HAP-1 (cell line): ENCODE measurements around the gene SPATA9.
A peak's percentile ranks its signal among the peaks of the same experiment; 100 is the strongest.
"Not testable (repeated sequence)": the region's sequence is repeated elsewhere in the genome, so short reads cannot be mapped to it uniquely, and the experiment has no call there.

Experiments
- DNase-seq, 2 experiments: peaks; one replicate each; pipeline ENCODE4 v3.0.0-alpha.2; 2016 to 2020; ENCODE audit warnings: low spot score in 2 of 2
- H3K27me3 ChIP-seq: fragments of 250-450 bp; sonication (Bioruptor Pico); 2 replicates; pipeline ENCODE4 v1.5.1; 2020; ENCODE audit warnings: low read depth, mild to moderate bottlenecking, moderate library complexity
- H3K36me3 ChIP-seq: fragments of 250-450 bp; sonication (Bioruptor Pico); replicated peaks from 2 replicates; pipeline ENCODE4 v1.5.1; 2020; ENCODE audit warnings: mild to moderate bottlenecking
- H3K4me1 ChIP-seq: fragments of 250-450 bp; sonication (Bioruptor Pico); 2 replicates; pipeline ENCODE4 v1.5.1; 2020; ENCODE audit warnings: mild to moderate bottlenecking
- H3K4me3 ChIP-seq: fragments of 250-450 bp; sonication (Bioruptor Pico); 2 replicates; pipeline ENCODE4 v1.5.1; 2020; ENCODE audit warnings: mild to moderate bottlenecking, moderate library complexity
- H3K9me3 ChIP-seq: fragments of 250-450 bp; sonication (Bioruptor Pico); 2 replicates; pipeline ENCODE4 v1.5.1; 2020; ENCODE audit warnings: mild to moderate bottlenecking, moderate library complexity
- in situ Hi-C: fragments of 300-500 bp; cut with MboI; formaldehyde crosslinking; loops from 3 replicates; pipeline ENCODE4 v1.14.3; 2020; ENCODE audit warnings: low sequenced_read_pairs, inconsistent platforms, mixed read lengths

Gene SPATA9

GRCh38 chr5:95723632-95724369 lies 41.0 kb upstream of the SPATA9 start:
- in situ Hi-C loops = no loop called here

DNA sequence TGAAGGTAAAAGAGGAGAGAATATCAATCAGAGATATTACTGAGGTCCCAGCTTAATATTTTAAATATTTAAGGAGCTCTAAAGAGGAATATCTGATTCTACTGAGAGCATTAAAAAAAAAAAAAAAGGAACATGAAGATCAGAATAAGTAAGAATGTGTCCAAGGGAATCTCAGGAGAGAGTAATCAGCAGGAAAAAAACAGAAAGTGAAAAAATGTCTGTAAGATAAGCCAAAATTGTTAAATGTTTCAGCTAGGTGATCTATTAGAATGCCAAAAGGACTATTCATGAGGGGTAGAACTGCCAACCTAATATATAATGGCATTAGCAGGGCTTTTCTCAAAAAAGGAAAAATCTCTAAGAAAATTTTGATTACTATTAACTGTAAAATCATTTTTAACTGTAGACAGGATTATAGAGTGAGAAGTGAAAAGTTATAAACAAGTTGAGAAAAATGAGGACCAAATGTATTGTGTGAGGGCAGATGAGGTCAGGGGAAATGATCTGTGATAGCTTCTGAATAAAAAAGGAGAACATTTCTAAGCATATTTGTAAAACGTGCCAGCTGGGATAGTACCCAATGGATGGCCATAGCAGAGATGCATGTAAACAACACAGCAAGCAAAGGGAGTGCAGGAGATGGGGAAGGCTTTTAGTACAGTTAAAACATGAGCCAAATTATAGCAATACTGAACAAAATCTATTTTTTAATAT lies 38.9 kb upstream of the SPATA9 start:
- in situ Hi-C loops = no loop called here

More at GRCh38 chr5:95723632-95724369, 41.0 kb upstream of the SPATA9 start:
- Histone ChIP-seq H3K9me3 (no peaks in the 10 kb centered on the region), H3K27me3 (no peaks in the 10 kb centered on the region), H3K36me3 (no peaks in the 10 kb centered on the region), H3K4me1 (peaks cover 9% of the 10 kb centered on the region), H3K4me3 (no peak overlapping the region)
- DNase-seq = no peak

GRCh38 chr5:95720094-95720786 lies 37.4 kb upstream of the SPATA9 start:
- peaks cover 14% of the 10 kb centered on the region for H3K4me1 ChIP-seq
- H3K27me3 ChIP-seq = no peaks in the 10 kb centered on the region
- no peak overlapping the region for H3K4me3 ChIP-seq
- no peaks in the 10 kb centered on the region for H3K36me3 ChIP-seq
- no peaks in the 10 kb centered on the region for H3K9me3 ChIP-seq
- in situ Hi-C loops = no loop called here
- DNase-seq = no peak

More for the DNA sequence above, 38.9 kb upstream of the SPATA9 start:
- Histone ChIP-seq H3K36me3 (no peaks in the 10 kb centered on the region), H3K9me3 (no peaks in the 10 kb centered on the region), H3K4me1 (peaks cover 9% of the 10 kb centered on the region), H3K27me3 (no peaks in the 10 kb centered on the region), H3K4me3 (no peak overlapping the region)
- DNase-seq = no peak

GRCh38 chr5:95718738-95719137 lies 35.9 kb upstream of the SPATA9 start:
- no peaks in the 10 kb centered on the region for H3K36me3 ChIP-seq
- H3K9me3 ChIP-seq = no peaks in the 10 kb centered on the region
- peaks cover 9% of the 10 kb centered on the region for H3K4me1 ChIP-seq
- H3K27me3 ChIP-seq = no peaks in the 10 kb centered on the region
- in situ Hi-C loops = no loop called here
- DNase-seq = no peak
- no peak overlapping the region for H3K4me3 ChIP-seq

DNA sequence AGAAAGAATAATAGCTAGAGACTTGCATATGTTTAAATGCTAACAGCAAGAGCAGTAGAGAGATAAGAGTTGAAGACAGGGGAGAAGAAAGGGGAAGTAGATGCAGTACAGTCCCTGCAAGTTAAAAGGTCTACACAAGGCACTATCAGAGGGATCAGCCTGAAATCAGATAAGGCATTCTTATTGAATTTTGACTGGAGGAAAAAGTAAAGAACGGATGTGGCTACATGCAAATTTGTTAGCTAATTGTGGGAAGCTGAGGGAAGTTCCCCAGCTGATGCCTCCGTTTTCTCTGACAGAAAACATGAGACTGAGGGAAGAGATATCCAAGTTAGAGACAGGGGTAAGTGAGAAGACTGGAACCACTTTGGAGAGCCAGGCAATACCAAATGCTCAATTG lies 35.4 kb upstream of the SPATA9 start:
- DNase-seq = no peak
- Histone ChIP-seq H3K4me3 (no peak overlapping the region), H3K4me1 (peaks cover 9% of the 10 kb centered on the region), H3K9me3 (no peaks in the 10 kb centered on the region), H3K36me3 (no peaks in the 10 kb centered on the region), H3K27me3 (no peaks in the 10 kb centered on the region)
- in situ Hi-C loops = no loop called here

- H3K9me3 ChIP-seq = no peaks in the 10 kb centered on the region
- peaks cover 9% of the 10 kb centered on the region for H3K4me1 ChIP-seq
- no peaks in the 10 kb centered on the region for H3K27me3 ChIP-seq
- no peak for DNase-seq
- H3K36me3 ChIP-seq = no peaks in the 10 kb centered on the region
- in situ Hi-C loops = no loop called here
- no peak overlapping the region for H3K4me3 ChIP-seq
Observed at GRCh38 chr5:95717439-95717838, 34.6 kb upstream of the SPATA9 start.

DNA sequence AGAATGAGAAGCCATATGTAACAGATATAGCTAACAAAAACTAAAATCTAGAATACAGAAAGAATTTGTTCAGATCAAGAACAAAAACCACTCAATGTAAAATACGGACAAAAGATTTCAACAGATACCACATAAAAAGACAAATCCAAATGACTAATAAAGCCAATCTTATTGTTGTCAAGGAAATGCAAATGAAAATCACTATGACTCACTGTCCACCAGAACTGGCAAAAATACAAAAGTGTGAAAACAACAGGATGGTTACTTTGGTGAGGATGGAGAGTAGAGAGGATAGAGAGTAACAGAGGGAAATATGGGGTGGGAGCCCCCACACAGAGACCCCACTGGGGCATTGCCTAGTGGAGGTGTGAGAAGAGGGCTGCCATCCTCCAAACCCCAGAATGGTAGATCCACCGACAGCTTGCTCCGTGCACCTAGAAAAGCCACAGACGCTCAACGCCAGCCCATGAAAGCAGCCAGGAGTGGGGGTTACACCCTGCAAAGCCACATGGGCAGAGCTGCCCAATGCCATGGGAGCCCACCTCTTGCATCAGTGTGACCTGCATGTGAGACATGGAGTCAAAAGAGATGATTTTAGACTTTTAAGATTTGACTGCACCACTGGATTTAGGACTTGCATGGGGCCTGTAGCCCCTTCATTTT lies 33.1 kb upstream of the SPATA9 start:
- H3K27me3 ChIP-seq = no peaks in the 10 kb centered on the region
- DNase-seq = peak in 1 of 2 experiments; percentile 67
- H3K4me1 ChIP-seq = peaks cover 9% of the 10 kb centered on the region
- no peaks in the 10 kb centered on the region for H3K36me3 ChIP-seq
- H3K4me3 ChIP-seq = no peak overlapping the region
- H3K9me3 ChIP-seq = no peaks in the 10 kb centered on the region
- in situ Hi-C loops = no loop called here

DNA sequence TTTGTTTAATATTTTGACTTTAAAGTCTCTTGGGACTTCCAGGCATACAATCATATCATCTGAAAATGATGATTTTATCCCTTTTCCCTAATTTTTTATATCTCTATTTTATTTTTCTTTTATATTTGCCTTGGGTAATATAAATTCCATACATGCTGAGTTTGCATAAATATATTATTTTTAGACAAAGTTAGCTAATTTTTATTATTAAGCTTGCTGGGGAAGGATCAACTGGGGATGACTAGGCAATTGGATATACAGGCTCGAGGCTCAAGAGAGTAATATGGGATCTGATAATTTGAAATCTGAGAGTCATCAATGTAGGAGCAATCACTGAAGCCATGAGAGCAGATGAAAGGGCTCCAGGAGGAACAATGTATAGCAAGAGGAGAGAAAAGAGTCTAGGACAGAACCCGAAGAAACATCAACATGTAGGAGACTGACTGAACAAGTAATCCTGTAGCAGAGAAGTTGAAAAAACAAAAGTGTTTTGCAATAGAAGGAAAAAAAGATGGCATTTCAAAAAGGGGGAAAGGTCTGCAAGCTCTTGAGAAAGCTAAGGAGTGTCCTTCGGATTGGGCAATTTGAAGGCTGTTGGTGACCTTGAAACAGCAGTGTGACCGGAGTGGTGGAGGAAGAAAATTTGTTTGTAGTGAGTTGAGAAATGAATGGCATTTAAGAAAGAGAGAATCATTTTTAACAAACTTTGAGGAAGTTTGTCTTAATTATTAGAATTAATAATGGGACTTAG lies 31.3 kb upstream of the SPATA9 start:
- H3K9me3 ChIP-seq = no peaks in the 10 kb centered on the region
- H3K4me1 ChIP-seq = peaks cover 9% of the 10 kb centered on the region
- DNase-seq = no peak
- no peaks in the 10 kb centered on the region for H3K27me3 ChIP-seq
- in situ Hi-C loops = no loop called here
- H3K4me3 ChIP-seq = no peak overlapping the region
- no peaks in the 10 kb centered on the region for H3K36me3 ChIP-seq

GRCh38 chr5:95713246-95713645 lies 30.5 kb upstream of the SPATA9 start:
- DNase-seq, in situ Hi-C loops, H3K9me3 ChIP-seq, H3K27me3 ChIP-seq, H3K4me3 ChIP-seq, H3K36me3 ChIP-seq, H3K4me1 ChIP-seq: not testable (repeated sequence)

DNA sequence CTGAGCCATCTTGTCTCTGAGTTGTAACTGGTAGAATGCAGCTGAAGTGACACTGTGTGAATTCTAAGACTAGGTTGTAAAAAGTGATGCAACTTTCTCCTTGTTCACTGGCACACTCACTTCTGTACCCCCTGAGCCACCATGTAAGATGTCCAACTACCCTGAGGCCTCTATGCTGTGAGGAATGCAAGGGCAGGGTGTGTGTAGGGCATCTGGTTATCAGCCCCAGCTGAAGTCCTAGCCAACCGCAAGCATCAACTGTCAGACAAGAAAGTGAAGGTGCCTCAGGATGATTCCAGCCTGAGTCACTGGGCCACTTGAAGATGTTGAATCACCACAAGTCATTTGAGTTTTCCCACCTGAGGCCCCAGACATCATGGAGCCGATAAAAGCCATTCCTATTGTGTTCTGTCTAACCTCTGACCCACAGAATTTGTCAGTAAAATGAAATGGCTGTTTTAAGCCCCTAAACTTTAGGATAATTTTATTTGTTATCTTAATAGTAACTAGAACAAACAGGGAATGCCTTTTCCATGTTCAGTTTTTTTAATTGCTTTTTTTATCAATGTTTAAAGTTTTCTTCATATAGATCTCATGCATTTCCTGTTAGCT lies 29.7 kb upstream of the SPATA9 start:
- Histone ChIP-seq H3K36me3 (no peaks in the 10 kb centered on the region), H3K4me3 (no peak overlapping the region), H3K4me1 (peaks cover 9% of the 10 kb centered on the region), H3K27me3 (no peaks in the 10 kb centered on the region), H3K9me3 (no peaks in the 10 kb centered on the region)
- in situ Hi-C loops = no loop called here
- DNase-seq = no peak

- Histone ChIP-seq H3K4me1 (peaks cover 9% of the 10 kb centered on the region), H3K9me3 (no peaks in the 10 kb centered on the region), H3K27me3 (no peaks in the 10 kb centered on the region), H3K4me3 (no peak overlapping the region), H3K36me3 (no peaks in the 10 kb centered on the region)
- no peak for DNase-seq
- in situ Hi-C loops = no loop called here
Observed at GRCh38 chr5:95711501-95712346, 28.9 kb upstream of the SPATA9 start.
